Neural cell (in vitro differentiated cells): ENCODE results near the gene PTPRO. TPM values are rescaled to one million over a fixed set of nuclear protein-coding genes. Genes with fewer than 3 reads are reported as not detected.

Source experiments
- H2AFZ ChIP-seq: fragments of 200-600, 300-800 bp; sonication (generic), shearing (Covaris generic); 2 replicates; pipeline ENCODE4 v1.6.0; 2014; ENCODE audit warnings: low read depth, mild to moderate bottlenecking, antibody characterized with exemption, low read length, moderate library complexity
- H3F3A ChIP-seq: fragments of 200-600 bp; shearing (Covaris generic); 2 replicates; pipeline ENCODE4 v1.6.1; 2016; ENCODE audit warnings: mild to moderate bottlenecking, moderate library complexity, mixed read lengths, antibody characterized with exemption, low read length; ENCODE audit not compliant: insufficient read depth, poor library complexity, severe bottlenecking
- H3K27ac ChIP-seq: fragments of 200-600, 300-800 bp; sonication (generic), shearing (Covaris generic); 2 replicates; pipeline ENCODE4 v1.5.1; 2014; ENCODE audit warnings: mild to moderate bottlenecking, low read length, moderate library complexity
- H3K27me3 ChIP-seq: fragments of 300-800, 200-600 bp; sonication (generic), shearing (Covaris generic); 2 replicates; pipeline ENCODE4 v1.6.0; 2014; ENCODE audit warnings: mild to moderate bottlenecking, low read depth, low read length, moderate library complexity; ENCODE audit not compliant: insufficient read depth
- H3K36me3 ChIP-seq: fragments of 300-800, 200-600 bp; sonication (generic), shearing (Covaris generic); 2 replicates; pipeline ENCODE4 v1.5.1; 2014; ENCODE audit warnings: mild to moderate bottlenecking, antibody characterized with exemption, low read length, moderate library complexity; ENCODE audit not compliant: insufficient read depth
- H3K4me2 ChIP-seq: fragments of 300-800, 200-600 bp; sonication (generic), shearing (Covaris generic); 2 replicates; pipeline ENCODE4 v1.6.0; 2014; ENCODE audit warnings: mild to moderate bottlenecking, low read length
- H3K4me3 ChIP-seq: fragments of 300-800, 200-600 bp; sonication (generic), shearing (Covaris generic); 2 replicates; pipeline ENCODE4 v1.5.1; 2014; ENCODE audit warnings: mild to moderate bottlenecking, low read length, moderate library complexity
- H3K79me2 ChIP-seq: fragments of 200-600 bp; shearing (Covaris generic); replicated peaks from 2 replicates; pipeline ENCODE4 v1.6.0; 2014; ENCODE audit warnings: mild to moderate bottlenecking, low read length, moderate library complexity; ENCODE audit not compliant: insufficient read depth
- H3K9ac ChIP-seq: fragments of 300-800, 200-600 bp; sonication (generic), shearing (Covaris generic); 2 replicates; pipeline ENCODE4 v1.6.1; 2016; ENCODE audit warnings: mild to moderate bottlenecking, low read length, mixed read lengths
- H3K9me2 ChIP-seq: fragments of 200-600 bp; shearing (Covaris generic); 2 replicates; pipeline ENCODE4 v1.6.1; 2016; ENCODE audit warnings: mild to moderate bottlenecking, low read length, mixed read lengths; ENCODE audit not compliant: insufficient read depth
- H3K9me3 ChIP-seq: fragments of 200-600, 300-800 bp; sonication (generic), shearing (Covaris generic); 2 replicates; pipeline ENCODE4 v1.6.1; 2016; ENCODE audit warnings: mild to moderate bottlenecking, mixed run types, low read length, moderate library complexity, mixed read lengths
- H4K20me1 ChIP-seq: fragments of 200-600 bp; shearing (Covaris generic); 2 replicates; pipeline ENCODE4 v1.6.1; 2016; ENCODE audit warnings: mild to moderate bottlenecking, mixed run types; ENCODE audit not compliant: insufficient read depth
- EP300 ChIP-seq: fragments of 450-650 bp; conservative IDR thresholded peaks from 2 replicates; pipeline ENCODE4 v1.6.1; 2014; ENCODE audit warnings: antibody characterized with exemption, mild to moderate bottlenecking, moderate library complexity; ENCODE audit not compliant: poor library complexity, severe bottlenecking
- EZH2 ChIP-seq: fragments of 200-600, 300-800 bp; shearing (Covaris generic), sonication (generic); IDR thresholded peaks from 2 replicates; pipeline ENCODE4 v1.6.1; 2014; ENCODE audit warnings: antibody characterized with exemption, low read length, borderline replicate concordance, mild to moderate bottlenecking; ENCODE audit not compliant: insufficient read depth, poor library complexity, severe bottlenecking
- MXI1 ChIP-seq: fragments of 450-650 bp; conservative IDR thresholded peaks from 2 replicates; pipeline ENCODE4 v1.6.1; 2014; ENCODE audit warnings: antibody characterized with exemption, mild to moderate bottlenecking; ENCODE audit not compliant: poor library complexity, severe bottlenecking
- POLR2AphosphoS5 ChIP-seq: IDR thresholded peaks from 2 replicates; pipeline ENCODE4 v1.6.1; 2012
- RAD21 ChIP-seq: fragments of 450-650 bp; conservative IDR thresholded peaks from 2 replicates; pipeline ENCODE4 v1.6.1; 2014; ENCODE audit warnings: antibody characterized with exemption, mild to moderate bottlenecking, moderate library complexity
- SMC3 ChIP-seq: fragments of 450-650 bp; conservative IDR thresholded peaks from 2 replicates; pipeline ENCODE4 v1.6.1; 2014; ENCODE audit warnings: antibody characterized with exemption, mild to moderate bottlenecking, moderate library complexity; ENCODE audit not compliant: poor library complexity
- TAF1 ChIP-seq: IDR thresholded peaks from 2 replicates; pipeline ENCODE4 v1.6.1; 2012; ENCODE audit warnings: low read depth
- polyA plus RNA-seq: library from polyadenylated mRNA; depleted of rRNA; stranded (reverse); fragments of >200 nt; gene quantifications from 2 replicates; pipeline ENCODE4 v1.2.3, GENCODE V29; 2014
- TF ChIP-seq, protein P1 (sequence below): fragments of 450-650 bp; IDR thresholded peaks from 2 replicates; pipeline ENCODE4 v1.5.1; 2014; ENCODE audit warnings: antibody characterized with exemption, mild to moderate bottlenecking, moderate library complexity; ENCODE audit not compliant: poor library complexity, severe bottlenecking
- TF ChIP-seq, protein P2 (sequence below): IDR thresholded peaks from 2 replicates; pipeline ENCODE4 v1.6.1; 2012; ENCODE audit warnings: borderline replicate concordance

Gene PTPRO
- polyA plus RNA-seq, 1 donor from 2014 or later = 124 TPM

DNA sequence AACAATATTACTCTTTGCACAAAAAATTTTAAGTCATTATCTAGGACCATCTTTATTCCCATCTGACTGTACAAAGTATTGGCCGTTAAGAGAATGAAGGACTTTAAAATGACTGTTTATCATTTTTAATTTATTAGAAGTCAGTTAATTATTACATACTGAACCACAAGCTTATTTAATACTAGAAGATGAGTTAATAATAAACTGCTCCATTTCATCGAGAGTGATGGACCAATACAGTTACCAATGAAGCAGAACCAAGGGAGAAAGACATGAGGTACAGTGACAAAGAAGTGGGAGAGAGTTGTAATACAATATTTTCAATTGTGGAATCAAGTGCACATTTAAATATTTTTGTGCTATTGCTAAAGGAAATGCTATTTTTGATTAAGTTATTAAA, 83.3 kb downstream of the PTPRO start:
- TF ChIP-seq EZH2 (no peak), RAD21 (no peak), TAF1 (no peak), MXI1 (no peak), POLR2AphosphoS5 (no peak), SMC3 (no peak), EP300 (no peak)
- TF ChIP-seq, protein P1, sequence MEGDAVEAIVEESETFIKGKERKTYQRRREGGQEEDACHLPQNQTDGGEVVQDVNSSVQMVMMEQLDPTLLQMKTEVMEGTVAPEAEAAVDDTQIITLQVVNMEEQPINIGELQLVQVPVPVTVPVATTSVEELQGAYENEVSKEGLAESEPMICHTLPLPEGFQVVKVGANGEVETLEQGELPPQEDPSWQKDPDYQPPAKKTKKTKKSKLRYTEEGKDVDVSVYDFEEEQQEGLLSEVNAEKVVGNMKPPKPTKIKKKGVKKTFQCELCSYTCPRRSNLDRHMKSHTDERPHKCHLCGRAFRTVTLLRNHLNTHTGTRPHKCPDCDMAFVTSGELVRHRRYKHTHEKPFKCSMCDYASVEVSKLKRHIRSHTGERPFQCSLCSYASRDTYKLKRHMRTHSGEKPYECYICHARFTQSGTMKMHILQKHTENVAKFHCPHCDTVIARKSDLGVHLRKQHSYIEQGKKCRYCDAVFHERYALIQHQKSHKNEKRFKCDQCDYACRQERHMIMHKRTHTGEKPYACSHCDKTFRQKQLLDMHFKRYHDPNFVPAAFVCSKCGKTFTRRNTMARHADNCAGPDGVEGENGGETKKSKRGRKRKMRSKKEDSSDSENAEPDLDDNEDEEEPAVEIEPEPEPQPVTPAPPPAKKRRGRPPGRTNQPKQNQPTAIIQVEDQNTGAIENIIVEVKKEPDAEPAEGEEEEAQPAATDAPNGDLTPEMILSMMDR = no peak
- TF ChIP-seq, protein P2, sequence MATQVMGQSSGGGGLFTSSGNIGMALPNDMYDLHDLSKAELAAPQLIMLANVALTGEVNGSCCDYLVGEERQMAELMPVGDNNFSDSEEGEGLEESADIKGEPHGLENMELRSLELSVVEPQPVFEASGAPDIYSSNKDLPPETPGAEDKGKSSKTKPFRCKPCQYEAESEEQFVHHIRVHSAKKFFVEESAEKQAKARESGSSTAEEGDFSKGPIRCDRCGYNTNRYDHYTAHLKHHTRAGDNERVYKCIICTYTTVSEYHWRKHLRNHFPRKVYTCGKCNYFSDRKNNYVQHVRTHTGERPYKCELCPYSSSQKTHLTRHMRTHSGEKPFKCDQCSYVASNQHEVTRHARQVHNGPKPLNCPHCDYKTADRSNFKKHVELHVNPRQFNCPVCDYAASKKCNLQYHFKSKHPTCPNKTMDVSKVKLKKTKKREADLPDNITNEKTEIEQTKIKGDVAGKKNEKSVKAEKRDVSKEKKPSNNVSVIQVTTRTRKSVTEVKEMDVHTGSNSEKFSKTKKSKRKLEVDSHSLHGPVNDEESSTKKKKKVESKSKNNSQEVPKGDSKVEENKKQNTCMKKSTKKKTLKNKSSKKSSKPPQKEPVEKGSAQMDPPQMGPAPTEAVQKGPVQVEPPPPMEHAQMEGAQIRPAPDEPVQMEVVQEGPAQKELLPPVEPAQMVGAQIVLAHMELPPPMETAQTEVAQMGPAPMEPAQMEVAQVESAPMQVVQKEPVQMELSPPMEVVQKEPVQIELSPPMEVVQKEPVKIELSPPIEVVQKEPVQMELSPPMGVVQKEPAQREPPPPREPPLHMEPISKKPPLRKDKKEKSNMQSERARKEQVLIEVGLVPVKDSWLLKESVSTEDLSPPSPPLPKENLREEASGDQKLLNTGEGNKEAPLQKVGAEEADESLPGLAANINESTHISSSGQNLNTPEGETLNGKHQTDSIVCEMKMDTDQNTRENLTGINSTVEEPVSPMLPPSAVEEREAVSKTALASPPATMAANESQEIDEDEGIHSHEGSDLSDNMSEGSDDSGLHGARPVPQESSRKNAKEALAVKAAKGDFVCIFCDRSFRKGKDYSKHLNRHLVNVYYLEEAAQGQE = no peak
- Histone ChIP-seq H3F3A (no peaks in the 10 kb centered on the region), H2AFZ (no peak overlapping the region), H3K4me3 (no peak overlapping the region), H3K9ac (no peak overlapping the region), H3K36me3 (no peaks in the 10 kb centered on the region), H3K4me2 (no peak overlapping the region), H3K79me2 (no peaks in the 10 kb centered on the region), H3K9me3 (no peaks in the 10 kb centered on the region), H3K27me3 (no peaks in the 10 kb centered on the region), H4K20me1 (no peaks in the 10 kb centered on the region), H3K27ac (no peak overlapping the region), H3K9me2 (no peaks in the 10 kb centered on the region)

DNA sequence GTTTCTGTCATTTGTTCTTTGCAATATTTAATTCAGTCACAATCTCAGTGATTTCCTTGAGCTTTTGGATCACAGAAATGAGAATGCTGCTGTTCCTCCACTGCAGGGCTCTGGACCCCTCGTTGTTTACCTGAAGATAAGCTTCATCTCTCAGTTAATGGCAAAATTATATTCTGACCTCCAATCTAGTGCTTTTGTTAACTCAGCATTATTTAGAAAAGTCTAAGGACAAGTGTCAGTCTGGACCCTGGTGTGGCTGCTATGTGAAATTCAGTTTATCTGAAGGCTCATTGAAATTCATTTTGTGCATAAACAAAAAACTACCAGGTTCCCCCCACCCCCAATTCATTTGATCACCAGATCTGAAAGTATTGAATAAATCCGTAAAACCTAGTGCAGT, 84.7 kb downstream of the PTPRO start:
- Histone ChIP-seq H3K27me3 (no peaks in the 10 kb centered on the region), H3K79me2 (no peaks in the 10 kb centered on the region), H3K36me3 (no peaks in the 10 kb centered on the region), H3K27ac (no peak overlapping the region), H3K4me2 (no peak overlapping the region), H3F3A (no peaks in the 10 kb centered on the region), H3K9me2 (no peaks in the 10 kb centered on the region), H2AFZ (no peak overlapping the region), H3K9ac (no peak overlapping the region), H3K4me3 (no peak overlapping the region), H4K20me1 (no peaks in the 10 kb centered on the region), H3K9me3 (no peaks in the 10 kb centered on the region)
- no peak for TF ChIP-seq EZH2
- TF ChIP-seq, protein P1 = no peak
- no peak for TF ChIP-seq POLR2AphosphoS5
- TF ChIP-seq SMC3 = no peak
- TF ChIP-seq TAF1 = no peak
- no peak for TF ChIP-seq RAD21
- TF ChIP-seq, protein P2 = no peak
- no peak for TF ChIP-seq MXI1
- no peak for TF ChIP-seq EP300
